Measurements from ENCODE around the gene EPHA6.

EPHA6 gene

GRCh38 chr3:97389936-97390335 is 575.5 kb downstream of the EPHA6 start:
- TF ChIP-seq CTCF (conservative IDR thresholded peaks at IDR 0.05; ENCODE audit: low read depth, low read length): no peak
- no peak for DNase-seq (ENCODE audit: low read depth)
- H3K4me3 ChIP-seq (ENCODE audit: low read depth, low read length): no peak overlapping the region

- H3K4me3 ChIP-seq (ENCODE audit: low read depth, low read length): no peak overlapping the region
- TF ChIP-seq CTCF (conservative IDR thresholded peaks at IDR 0.05; ENCODE audit: low read depth, low read length): no peak
- no peak for DNase-seq (ENCODE audit: low read depth)
These were observed 576.8 kb downstream of the EPHA6 start for GRCh38 chr3:97391167-97391566.

- TF ChIP-seq CTCF (conservative IDR thresholded peaks at IDR 0.05; ENCODE audit: low read depth, low read length): no peak
- no peak for DNase-seq (ENCODE audit: low read depth)
- no peak overlapping the region for H3K4me3 ChIP-seq (ENCODE audit: low read depth, low read length)
These were observed 595.2 kb downstream of the EPHA6 start for GRCh38 chr3:97409612-97410011.

GRCh38 chr3:97421565-97421964 is 607.2 kb downstream of the EPHA6 start:
- no peak for TF ChIP-seq CTCF (conservative IDR thresholded peaks at IDR 0.05; ENCODE audit: low read depth, low read length)
- H3K4me3 ChIP-seq (ENCODE audit: low read depth, low read length): no peak overlapping the region
- no peak for DNase-seq (ENCODE audit: low read depth)

GRCh38 chr3:97425002-97425401 is 610.6 kb downstream of the EPHA6 start:
- no peak overlapping the region for H3K4me3 ChIP-seq (ENCODE audit: low read depth, low read length)
- TF ChIP-seq CTCF (conservative IDR thresholded peaks at IDR 0.05; ENCODE audit: low read depth, low read length): no peak
- DNase-seq (ENCODE audit: low read depth): no peak

- no peak overlapping the region for H3K4me3 ChIP-seq (ENCODE audit: low read depth, low read length)
- no peak for TF ChIP-seq CTCF (conservative IDR thresholded peaks at IDR 0.05; ENCODE audit: low read depth, low read length)
- DNase-seq (ENCODE audit: low read depth): no peak
These were observed 616.2 kb downstream of the EPHA6 start for GRCh38 chr3:97430601-97431000.

GRCh38 chr3:97432914-97433313 is 618.5 kb downstream of the EPHA6 start:
- H3K4me3 ChIP-seq (ENCODE audit: low read depth, low read length): no peak overlapping the region
- DNase-seq (ENCODE audit: low read depth): no peak
- TF ChIP-seq CTCF (conservative IDR thresholded peaks at IDR 0.05; ENCODE audit: low read depth, low read length): no peak
